DMS153 treated with DMSO at 0.1 percent for 48 hours (cell line): ENCODE data around the gene FLT3.
"Not testable (repeated sequence)": the region's sequence is repeated elsewhere in the genome, so short reads cannot be mapped to it uniquely, and the experiment has no call there.

ENCODE experiments used
- DNase-seq: peaks from one replicate; lab custom pipeline; 2025; ENCODE audit not compliant: unreplicated experiment; lab: John Stamatoyannopoulos, UW

FLT3 gene

GRCh38 chr13:28005016-28005415 lies 95.4 kb downstream of the FLT3 start:
- not testable (repeated sequence) for DNase-seq

- no peak for DNase-seq
Observed at GRCh38 chr13:28002886-28003698, 97.3 kb downstream of the FLT3 start.

GRCh38 chr13:28001837-28002473 lies 98.4 kb downstream of the FLT3 start:
- no peak for DNase-seq

- no peak for DNase-seq
Observed at GRCh38 chr13:28001049-28001448, 99.3 kb downstream of the FLT3 start.

GRCh38 chr13:28000567-28000966 lies 99.8 kb downstream of the FLT3 start:
- no peak for DNase-seq

GRCh38 chr13:27997904-27998522 lies 102.4 kb downstream of the FLT3 start:
- DNase-seq = no peak

GRCh38 chr13:27991881-27992280 lies 108.5 kb downstream of the FLT3 start:
- no peak for DNase-seq

GRCh38 chr13:27988520-27988919 lies 111.9 kb downstream of the FLT3 start, which contains the start of gene URAD:
Gene URAD (minus strand): TSS chr13:27988693. CDS start chr13:27988637, 56 bp downstream.
- no peak for DNase-seq

- no peak for DNase-seq
Observed at GRCh38 chr13:27985600-27985999, 114.8 kb downstream of the FLT3 start.

GRCh38 chr13:27982361-27982760 lies 118.0 kb downstream of the FLT3 start:
- DNase-seq = no peak

- no peak for DNase-seq
Observed at GRCh38 chr13:27981006-27981708, 119.2 kb downstream of the FLT3 start.

GRCh38 chr13:27980280-27980998 lies 119.9 kb downstream of the FLT3 start:
- DNase-seq = no peak

GRCh38 chr13:27979765-27980279 lies 120.6 kb downstream of the FLT3 start:
- DNase-seq = no peak

GRCh38 chr13:27979001-27979643 lies 121.3 kb downstream of the FLT3 start:
- DNase-seq = no peak

- DNase-seq = no peak
Observed at GRCh38 chr13:27978301-27978968, 121.9 kb downstream of the FLT3 start.

- DNase-seq = no peak
Observed at GRCh38 chr13:27977476-27978300, 122.7 kb downstream of the FLT3 start.

- DNase-seq = no peak
Observed at GRCh38 chr13:27976362-27977091, 123.8 kb downstream of the FLT3 start.
